ENCODE measurements around the gene IL3.

- no peak for TF ChIP-seq CTCF (conservative IDR thresholded peaks at IDR 0.05; ENCODE audit: low read length)
- TF ChIP-seq EZH2phosphoT487 (IDR thresholded peaks at IDR 0.05; ENCODE audit: borderline replicate concordance), result no peak
Observed at GRCh38 chr5:132025403-132025971, 35.0 kb upstream of the IL3 start.

Measured in Loucy (cell line).